Testis (tissue), 2 donors: Measurements from ENCODE around the gene BARX1.

Source experiments
- POLR2A ChIP-seq: fragments of 450-650 bp; IDR thresholded peaks from one replicate; pipeline ENCODE4 v1.6.1; 2017; ENCODE audit warnings: antibody characterized with exemption, mild to moderate bottlenecking, moderate library complexity
- TF ChIP-seq, protein P1 (sequence below), 3 experiments: fragments of 450-650 bp in 2 of 3; fragments of 200-600 bp in 1 of 3; sonication (generic) in 1 of 3; IDR thresholded peaks; one replicate each; pipeline ENCODE4 v1.5.1; 2016 to 2019; ENCODE audit warnings: antibody characterized with exemption in 3 of 3, mild to moderate bottlenecking in 2 of 3, moderate library complexity in 1 of 3

GRCh38 chr9:93917121-93917853 is 37.9 kb downstream of the BARX1 start:
- TF ChIP-seq, protein P1, sequence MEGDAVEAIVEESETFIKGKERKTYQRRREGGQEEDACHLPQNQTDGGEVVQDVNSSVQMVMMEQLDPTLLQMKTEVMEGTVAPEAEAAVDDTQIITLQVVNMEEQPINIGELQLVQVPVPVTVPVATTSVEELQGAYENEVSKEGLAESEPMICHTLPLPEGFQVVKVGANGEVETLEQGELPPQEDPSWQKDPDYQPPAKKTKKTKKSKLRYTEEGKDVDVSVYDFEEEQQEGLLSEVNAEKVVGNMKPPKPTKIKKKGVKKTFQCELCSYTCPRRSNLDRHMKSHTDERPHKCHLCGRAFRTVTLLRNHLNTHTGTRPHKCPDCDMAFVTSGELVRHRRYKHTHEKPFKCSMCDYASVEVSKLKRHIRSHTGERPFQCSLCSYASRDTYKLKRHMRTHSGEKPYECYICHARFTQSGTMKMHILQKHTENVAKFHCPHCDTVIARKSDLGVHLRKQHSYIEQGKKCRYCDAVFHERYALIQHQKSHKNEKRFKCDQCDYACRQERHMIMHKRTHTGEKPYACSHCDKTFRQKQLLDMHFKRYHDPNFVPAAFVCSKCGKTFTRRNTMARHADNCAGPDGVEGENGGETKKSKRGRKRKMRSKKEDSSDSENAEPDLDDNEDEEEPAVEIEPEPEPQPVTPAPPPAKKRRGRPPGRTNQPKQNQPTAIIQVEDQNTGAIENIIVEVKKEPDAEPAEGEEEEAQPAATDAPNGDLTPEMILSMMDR (IDR thresholded peaks at IDR 0.05) = no peak
- no peak for TF ChIP-seq POLR2A
